Measurements from ENCODE around the gene ZDHHC20.
A peak's percentile ranks its signal among the peaks of the same experiment; 100 is the strongest.

GRCh38 chr13:21476893-21477472, 17.9 kb upstream of the ZDHHC20 start:
- TF ChIP-seq CTCF (IDR thresholded peaks at IDR 0.05) (peak; percentile 81 to 92), POLR2AphosphoS5 (IDR thresholded peaks at IDR 0.05) (no peak)
